HG03039 (cell line): Measurements from ENCODE around the gene PLEKHH2.
"Not testable (repeated sequence)": the region's sequence is repeated elsewhere in the genome, so short reads cannot be mapped to it uniquely, and the experiment has no call there.

Source experiments
- ATAC-seq: cut with Tn5 transposase; IDR thresholded peaks from one replicate; pipeline ENCODE4 v1.9.1; 2021; ENCODE audit warnings: mild to moderate bottlenecking, moderate library complexity; ENCODE audit not compliant: unreplicated experiment

PLEKHH2 gene

GRCh38 chr2:43715300-43716098 lies 78.4 kb downstream of the PLEKHH2 start:
- no peak for ATAC-seq

- ATAC-seq = no peak
Measured at GRCh38 chr2:43717322-43717721, 80.3 kb downstream of the PLEKHH2 start.

- peak; percentile 59 for ATAC-seq
Measured at GRCh38 chr2:43718530-43719124, 81.6 kb downstream of the PLEKHH2 start.

- ATAC-seq = no peak
Measured at GRCh38 chr2:43724728-43725526, 87.9 kb downstream of the PLEKHH2 start.

- no peak for ATAC-seq
Measured at GRCh38 chr2:43725711-43726246, 88.7 kb downstream of the PLEKHH2 start.

GRCh38 chr2:43726961-43727633 lies 90.0 kb downstream of the PLEKHH2 start:
- not testable (repeated sequence) for ATAC-seq

- no peak for ATAC-seq
Measured at GRCh38 chr2:43727634-43728014, 90.6 kb downstream of the PLEKHH2 start.

- ATAC-seq = no peak
Measured at GRCh38 chr2:43729491-43730174, 92.6 kb downstream of the PLEKHH2 start.

GRCh38 chr2:43731211-43731610 lies 94.2 kb downstream of the PLEKHH2 start:
- ATAC-seq = no peak

GRCh38 chr2:43736637-43737036 lies 99.6 kb downstream of the PLEKHH2 start:
- ATAC-seq = no peak

GRCh38 chr2:43737097-43737854 lies 100.2 kb downstream of the PLEKHH2 start:
- no peak for ATAC-seq

- ATAC-seq = no peak
Measured at GRCh38 chr2:43737855-43738254, 100.8 kb downstream of the PLEKHH2 start.

- no peak for ATAC-seq
Measured at GRCh38 chr2:43738257-43738656, 101.2 kb downstream of the PLEKHH2 start.

- no peak for ATAC-seq
Measured at GRCh38 chr2:43743706-43744105, 106.6 kb downstream of the PLEKHH2 start.

GRCh38 chr2:43745457-43745856 lies 108.4 kb downstream of the PLEKHH2 start:
- ATAC-seq = no peak

GRCh38 chr2:43748333-43748732 lies 111.3 kb downstream of the PLEKHH2 start:
- no peak for ATAC-seq

GRCh38 chr2:43749583-43749982 lies 112.5 kb downstream of the PLEKHH2 start:
- no peak for ATAC-seq

GRCh38 chr2:43751476-43751990 lies 114.5 kb downstream of the PLEKHH2 start:
- ATAC-seq = no peak

- no peak for ATAC-seq
Measured at GRCh38 chr2:43752302-43752701, 115.2 kb downstream of the PLEKHH2 start.
